ENCODE results near the gene ATP6V0E1.
A peak's percentile ranks its signal among the peaks of the same experiment; 100 is the strongest.

ATP6V0E1 gene

GRCh38 chr5:173015192-173015591, 31.6 kb downstream of the ATP6V0E1 start:
- TF ChIP-seq CTCF (conservative IDR thresholded peaks at IDR 0.05), result no peak
- no peak overlapping the region for H3K27ac ChIP-seq

- peak overlapping the region; percentile 5; the same call in 1 of the 2 replicates for H3K27ac ChIP-seq
- no peak for TF ChIP-seq CTCF (conservative IDR thresholded peaks at IDR 0.05)
These were observed 32.3 kb downstream of the ATP6V0E1 start for GRCh38 chr5:173015598-173016455.

DNA sequence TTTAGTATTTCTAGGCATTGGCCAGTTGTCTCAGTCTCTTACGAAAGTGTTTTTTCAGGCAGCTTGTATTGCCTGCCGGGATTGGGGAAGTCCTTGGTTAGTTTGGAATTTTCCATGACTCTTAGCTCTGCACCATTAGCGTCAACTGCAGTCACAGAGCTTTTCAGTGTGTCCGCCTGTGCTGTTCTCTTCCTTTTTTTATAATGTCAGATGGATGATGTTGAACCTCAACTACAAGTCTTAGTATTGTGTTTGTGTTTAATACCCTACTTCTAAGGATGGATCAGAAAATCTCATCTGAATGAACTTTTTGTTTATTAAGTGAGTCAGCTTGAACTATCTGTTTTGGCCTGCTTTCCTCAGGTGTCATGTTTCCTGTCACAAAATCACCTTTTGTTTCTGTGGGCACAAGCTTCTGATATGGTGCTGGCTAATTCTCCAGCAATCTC, 33.1 kb downstream of the ATP6V0E1 start:
- TF ChIP-seq CTCF (conservative IDR thresholded peaks at IDR 0.05), result no peak

GRCh38 chr5:173017087-173017486, 33.5 kb downstream of the ATP6V0E1 start:
- peak overlapping the region; percentile 5; the same call in 1 of the 2 replicates for H3K27ac ChIP-seq

More for the DNA sequence above, 33.1 kb downstream of the ATP6V0E1 start:
- peak overlapping the region; percentile 5; the same call in 1 of the 2 replicates for H3K27ac ChIP-seq

DNA sequence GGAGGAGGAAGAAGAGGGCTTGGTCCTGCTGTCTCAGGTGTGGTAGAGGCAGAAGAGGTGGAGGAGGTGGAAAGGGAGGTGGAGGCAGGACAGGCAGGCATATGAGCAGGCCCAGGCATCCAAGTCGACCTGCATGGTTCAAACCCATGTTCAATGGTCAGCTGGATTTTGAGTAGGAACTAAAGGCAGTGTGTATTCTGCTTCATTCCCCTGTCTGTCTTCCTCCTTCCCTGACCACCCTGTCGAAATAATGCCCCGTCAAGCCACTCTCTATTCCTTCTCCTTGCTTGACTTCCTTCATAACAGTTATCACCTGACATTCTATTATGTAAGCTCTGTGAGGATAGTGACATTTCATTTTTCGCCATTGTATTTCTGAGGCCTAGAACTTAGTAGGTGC, 34.8 kb downstream of the ATP6V0E1 start:
- H3K27ac ChIP-seq, result no peak overlapping the region
- no peak for TF ChIP-seq CTCF (conservative IDR thresholded peaks at IDR 0.05)

GRCh38 chr5:173020154-173020581, 36.6 kb downstream of the ATP6V0E1 start:
- H3K27ac ChIP-seq, result no peak overlapping the region
- no peak for TF ChIP-seq CTCF (conservative IDR thresholded peaks at IDR 0.05)

GRCh38 chr5:173020643-173021042, 37.1 kb downstream of the ATP6V0E1 start:
- TF ChIP-seq CTCF (conservative IDR thresholded peaks at IDR 0.05), result no peak
- no peak overlapping the region for H3K27ac ChIP-seq

DNA sequence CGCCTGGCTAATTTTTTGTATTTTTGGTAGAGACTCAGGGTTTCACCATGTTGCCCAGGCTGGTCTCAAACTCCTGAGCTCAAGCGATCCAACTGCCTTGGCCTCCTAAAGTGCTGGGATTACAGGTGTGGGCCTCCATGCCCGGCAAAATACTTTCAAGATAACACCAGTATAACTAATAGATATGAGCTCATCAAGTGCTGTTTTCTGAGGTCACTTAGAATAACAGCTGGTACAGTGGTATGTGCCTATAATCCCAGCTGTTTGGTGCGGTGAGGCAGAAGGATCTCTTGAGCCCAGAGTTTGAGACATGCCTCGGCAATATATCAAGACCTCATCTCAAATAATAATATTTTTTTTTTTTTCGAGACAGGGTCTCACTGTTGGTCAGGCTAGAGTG, 42.1 kb downstream of the ATP6V0E1 start:
- TF ChIP-seq CTCF (conservative IDR thresholded peaks at IDR 0.05), result no peak

More for the DNA sequence above, 42.1 kb downstream of the ATP6V0E1 start:
- no peak overlapping the region for H3K27ac ChIP-seq
